ENCODE measurements around the gene SLC6A13.

GRCh38 chr12:241266-241665, 21.4 kb downstream of the SLC6A13 start:
- no peak for TF ChIP-seq CTCF (IDR thresholded peaks at IDR 0.05)
- no peak for TF ChIP-seq POLR2A (IDR thresholded peaks at IDR 0.05)

Data from right lobe of liver (tissue), 4 donors.